Naive thymus-derived CD8-positive, alpha-beta T cell (primary cell): ENCODE measurements around the gene MAPK10. TPM values are rescaled to one million over a fixed set of nuclear protein-coding genes. Genes with fewer than 3 reads are reported as not detected.

Experiments used
- ATAC-seq, 2 donors: fragments of 150-1000 bp; cut with Tn5 transposase in 1 of 2; sonication (Bioruptor Pico), chemical (Tn5 transposase) in 1 of 2; 1 replicate in 1 of 2; 2 replicates in 1 of 2; pipeline ENCODE4 v1.10.0; 2021; ENCODE audit warnings: mild to moderate bottlenecking in 2 of 2, moderate library complexity in 2 of 2
- POLR2A ChIA-PET: fragments of 350-600 bp; sonication (Branson Sonifier 250); formaldehyde crosslinking; loops from one replicate; lab custom pipeline; 2021; ENCODE audit warnings: antibody characterized with exemption; lab: Charles Lee
- DNase-seq, 10 donors: peaks; one replicate each; pipeline versions ENCODE4 v3.0.0 to v3.0.0-alpha.2; 2020 to 2022
- H3K27ac Mint-ChIP-seq, 10 donors: one replicate each; pipeline ENCODE4 v1.8.0; 2020 to 2022; ENCODE audit warnings: mild to moderate bottlenecking in 10 of 10, mixed read lengths in 10 of 10, moderate library complexity in 4 of 10, inconsistent platforms in 1 of 10
- H3K27me3 Mint-ChIP-seq, 5 donors: one replicate each; pipeline ENCODE4 v1.8.0; 2021 to 2022; ENCODE audit warnings: mixed read lengths in 5 of 5
- H3K36me3 Mint-ChIP-seq, 3 donors: one replicate each; pipeline ENCODE4 v1.8.0; 2020 to 2022; ENCODE audit warnings: mixed read lengths in 3 of 3, mild to moderate bottlenecking in 2 of 3, inconsistent platforms in 1 of 3
- H3K4me1 Mint-ChIP-seq, 4 donors: one replicate each; pipeline ENCODE4 v1.8.0; 2021 to 2022; ENCODE audit warnings: mixed read lengths in 4 of 4
- H3K4me3 Mint-ChIP-seq, 10 donors: one replicate each; pipeline ENCODE4 v1.8.0; 2020 to 2022; ENCODE audit warnings: mild to moderate bottlenecking in 10 of 10, mixed read lengths in 10 of 10, moderate library complexity in 6 of 10, inconsistent platforms in 1 of 10
- H3K9me3 Mint-ChIP-seq, 9 donors: one replicate each; pipeline ENCODE4 v1.8.0; 2020 to 2022; ENCODE audit warnings: mixed read lengths in 9 of 9, mild to moderate bottlenecking in 3 of 9, inconsistent platforms in 1 of 9, moderate library complexity in 1 of 9
- polyA plus RNA-seq, 3 donors: library from polyadenylated mRNA; unstranded; fragments of 300-500 nt; fragmentation: Illumina TruSeq; gene quantifications; one replicate each; pipeline ENCODE4 v1.2.3, GENCODE V29; 2021
- total RNA-seq, 8 experiments: library from RNA in 2 of 8; stranded (reverse) in 2 of 8; gene quantifications; one replicate each; pipeline ENCODE4 v1.2.3 and lab custom pipeline; 2021 to 2026

The MAPK10 gene
- total and polyA plus RNA-seq, 5 experiments from 2014 or later, result not detected

GRCh38 chr4:86256086-86256485 is 103.8 kb downstream of the MAPK10 start:
- H3K9me3 Mint-ChIP-seq, result peaks cover 0 to 3% (median 0%) of the 10 kb centered on the region in 9 donors
- H3K27ac Mint-ChIP-seq, result no peak overlapping the region
- ATAC-seq (no peak), DNase-seq (no peak)
- no peaks in the 10 kb centered on the region for H3K36me3 Mint-ChIP-seq
- H3K4me3 Mint-ChIP-seq, result no peak overlapping the region
- H3K4me1 Mint-ChIP-seq, result no peaks in the 10 kb centered on the region
- POLR2A ChIA-PET, result no interaction called here
- no peaks in the 10 kb centered on the region for H3K27me3 Mint-ChIP-seq

GRCh38 chr4:86250619-86251018 is 109.2 kb downstream of the MAPK10 start:
- Mint-ChIP-seq H3K27ac (no peak overlapping the region), H3K4me3 (no peak overlapping the region), H3K4me1 (no peaks in the 10 kb centered on the region), H3K9me3 (peaks cover 0 to 5% (median 0%) of the 10 kb centered on the region in 9 donors), H3K27me3 (no peaks in the 10 kb centered on the region), H3K36me3 (no peaks in the 10 kb centered on the region)
- DNase-seq, result no peak
- POLR2A ChIA-PET, result no interaction called here
- ATAC-seq, result no peak

- H3K9me3 Mint-ChIP-seq, result peaks cover 0 to 5% (median 0%) of the 10 kb centered on the region in 9 donors
- H3K27ac Mint-ChIP-seq, result no peak overlapping the region
- DNase-seq, result no peak
- no peaks in the 10 kb centered on the region for H3K36me3 Mint-ChIP-seq
- no peaks in the 10 kb centered on the region for H3K27me3 Mint-ChIP-seq
- ATAC-seq, result no peak
- H3K4me3 Mint-ChIP-seq, result no peak overlapping the region
- H3K4me1 Mint-ChIP-seq, result no peaks in the 10 kb centered on the region
- POLR2A ChIA-PET, result no interaction called here
These were observed 109.8 kb downstream of the MAPK10 start for GRCh38 chr4:86250006-86250405.

- Mint-ChIP-seq H3K9me3 (peaks cover 0 to 5% (median 0%) of the 10 kb centered on the region in 9 donors), H3K4me1 (no peaks in the 10 kb centered on the region), H3K27me3 (no peaks in the 10 kb centered on the region), H3K36me3 (no peaks in the 10 kb centered on the region), H3K27ac (no peak overlapping the region), H3K4me3 (no peak overlapping the region)
- DNase-seq (no peak), ATAC-seq (no peak)
- POLR2A ChIA-PET, result no interaction called here
These were observed 110.8 kb downstream of the MAPK10 start for GRCh38 chr4:86249074-86249473.

GRCh38 chr4:86247906-86248305 is 111.9 kb downstream of the MAPK10 start:
- DNase-seq (no peak), ATAC-seq (no peak)
- no peak overlapping the region for H3K4me3 Mint-ChIP-seq
- H3K27me3 Mint-ChIP-seq, result peaks cover 0 to 6% (median 0%) of the 10 kb centered on the region in 5 donors
- no peaks in the 10 kb centered on the region for H3K36me3 Mint-ChIP-seq
- H3K9me3 Mint-ChIP-seq, result peaks cover 0 to 12% (median 2%) of the 10 kb centered on the region in 9 donors
- H3K4me1 Mint-ChIP-seq, result no peaks in the 10 kb centered on the region
- POLR2A ChIA-PET, result no interaction called here
- no peak overlapping the region for H3K27ac Mint-ChIP-seq

GRCh38 chr4:86247320-86247719 is 112.5 kb downstream of the MAPK10 start:
- Mint-ChIP-seq H3K4me3 (no peak overlapping the region), H3K27me3 (peaks cover 0 to 6% (median 0%) of the 10 kb centered on the region in 5 donors), H3K4me1 (no peaks in the 10 kb centered on the region), H3K36me3 (no peaks in the 10 kb centered on the region), H3K27ac (no peak overlapping the region), H3K9me3 (peaks cover 0 to 12% (median 3%) of the 10 kb centered on the region in 9 donors)
- ATAC-seq (no peak), DNase-seq (no peak)
- POLR2A ChIA-PET, result no interaction called here

GRCh38 chr4:86243750-86244149 is 116.1 kb downstream of the MAPK10 start:
- ATAC-seq, result no peak
- H3K27me3 Mint-ChIP-seq, result peaks cover 0 to 10% (median 0%) of the 10 kb centered on the region in 5 donors
- peaks cover 0 to 32% (median 9%) of the 10 kb centered on the region in 9 donors for H3K9me3 Mint-ChIP-seq
- H3K36me3 Mint-ChIP-seq, result no peaks in the 10 kb centered on the region
- no peaks in the 10 kb centered on the region for H3K4me1 Mint-ChIP-seq
- no peak overlapping the region for H3K27ac Mint-ChIP-seq
- DNase-seq, result no peak
- POLR2A ChIA-PET, result no interaction called here
- no peak overlapping the region for H3K4me3 Mint-ChIP-seq

- no peaks in the 10 kb centered on the region for H3K36me3 Mint-ChIP-seq
- H3K9me3 Mint-ChIP-seq, result peaks cover 0 to 41% (median 13%) of the 10 kb centered on the region in 9 donors
- POLR2A ChIA-PET, result no interaction called here
- no peak for ATAC-seq
- no peak overlapping the region for H3K4me3 Mint-ChIP-seq
- H3K4me1 Mint-ChIP-seq, result no peaks in the 10 kb centered on the region
- peaks cover 0 to 10% (median 0%) of the 10 kb centered on the region in 5 donors for H3K27me3 Mint-ChIP-seq
- no peak for DNase-seq
- no peak overlapping the region for H3K27ac Mint-ChIP-seq
These were observed 117.2 kb downstream of the MAPK10 start for GRCh38 chr4:86242677-86243076.

GRCh38 chr4:86235549-86235948 is 124.3 kb downstream of the MAPK10 start:
- Mint-ChIP-seq H3K9me3 (peaks cover 0 to 40% (median 10%) of the 10 kb centered on the region in 9 donors), H3K27ac (no peak overlapping the region), H3K36me3 (no peaks in the 10 kb centered on the region), H3K4me1 (no peaks in the 10 kb centered on the region), H3K4me3 (no peak overlapping the region), H3K27me3 (no peaks in the 10 kb centered on the region)
- DNase-seq, result no peak
- POLR2A ChIA-PET, result no interaction called here
- no peak for ATAC-seq

GRCh38 chr4:86233681-86234080 is 126.2 kb downstream of the MAPK10 start:
- ATAC-seq (no peak), DNase-seq (no peak)

GRCh38 chr4:86233090-86233489 is 126.8 kb downstream of the MAPK10 start:
- no peaks in the 10 kb centered on the region for H3K36me3 Mint-ChIP-seq
- H3K27me3 Mint-ChIP-seq, result peaks cover 0 to under 1% (median 0%) of the 10 kb centered on the region in 5 donors
- H3K4me1 Mint-ChIP-seq, result no peaks in the 10 kb centered on the region

More at GRCh38 chr4:86233681-86234080, 126.2 kb downstream of the MAPK10 start:
- Mint-ChIP-seq H3K4me1 (no peaks in the 10 kb centered on the region), H3K9me3 (peaks cover 0 to 22% (median 4%) of the 10 kb centered on the region in 9 donors), H3K36me3 (no peaks in the 10 kb centered on the region), H3K27me3 (no peaks in the 10 kb centered on the region), H3K27ac (no peak overlapping the region), H3K4me3 (no peak overlapping the region)
- POLR2A ChIA-PET, result no interaction called here

GRCh38 chr4:86223472-86223871 is 136.4 kb downstream of the MAPK10 start:
- no peaks in the 10 kb centered on the region for H3K36me3 Mint-ChIP-seq
- ATAC-seq (no peak), DNase-seq (no peak)
- H3K4me3 Mint-ChIP-seq, result no peak overlapping the region
- peaks cover 0 to 21% (median 2%) of the 10 kb centered on the region in 9 donors for H3K9me3 Mint-ChIP-seq
- H3K27ac Mint-ChIP-seq, result no peak overlapping the region
- POLR2A ChIA-PET, result no interaction called here
- H3K27me3 Mint-ChIP-seq, result peaks cover 0 to 2% (median 0%) of the 10 kb centered on the region in 5 donors
- H3K4me1 Mint-ChIP-seq, result peaks cover 0 to 4% (median 0%) of the 10 kb centered on the region in 4 donors

More at GRCh38 chr4:86233090-86233489, 126.8 kb downstream of the MAPK10 start:
- POLR2A ChIA-PET, result no interaction called here
- no peak for DNase-seq
- H3K4me3 Mint-ChIP-seq, result no peak overlapping the region
- peaks cover 0 to 16% (median 3%) of the 10 kb centered on the region in 9 donors for H3K9me3 Mint-ChIP-seq
- no peak for ATAC-seq
- no peak overlapping the region for H3K27ac Mint-ChIP-seq

GRCh38 chr4:86221002-86221401 is 138.9 kb downstream of the MAPK10 start:
- ATAC-seq, result no peak
- POLR2A ChIA-PET, result no interaction called here
- peaks cover 0 to 4% (median 0%) of the 10 kb centered on the region in 4 donors for H3K4me1 Mint-ChIP-seq
- no peak overlapping the region for H3K4me3 Mint-ChIP-seq
- peaks cover 0 to 21% (median 2%) of the 10 kb centered on the region in 9 donors for H3K9me3 Mint-ChIP-seq
- H3K27me3 Mint-ChIP-seq, result no peaks in the 10 kb centered on the region
- H3K27ac Mint-ChIP-seq, result no peak overlapping the region
- H3K36me3 Mint-ChIP-seq, result no peaks in the 10 kb centered on the region
- no peak for DNase-seq

- H3K4me1 Mint-ChIP-seq, result peaks cover 0 to 4% (median 0%) of the 10 kb centered on the region in 4 donors
- H3K9me3 Mint-ChIP-seq, result peaks cover 0 to 21% (median 2%) of the 10 kb centered on the region in 9 donors
- DNase-seq (no peak), ATAC-seq (no peak)
- H3K27ac Mint-ChIP-seq, result no peak overlapping the region
- H3K4me3 Mint-ChIP-seq, result no peak overlapping the region
- no peaks in the 10 kb centered on the region for H3K36me3 Mint-ChIP-seq
- H3K27me3 Mint-ChIP-seq, result no peaks in the 10 kb centered on the region
- POLR2A ChIA-PET, result no interaction called here
These were observed 139.7 kb downstream of the MAPK10 start for GRCh38 chr4:86220121-86220520.
